PFSK-1 (cell line): ENCODE data around the gene LBH.

Source experiments
- POLR2AphosphoS5 ChIP-seq: IDR thresholded peaks from 2 replicates; pipeline ENCODE4 v1.6.1; 2012; ENCODE audit warnings: low read depth, mild to moderate bottlenecking, control low read depth, low read length, moderate library complexity
- REST ChIP-seq, 2 experiments: IDR thresholded peaks; 2 replicates each; pipeline versions ENCODE4 v1.6.1 to v1.8.0; 2011 to 2012; ENCODE audit warnings: low read depth in 2 of 2, low read length in 2 of 2, control low read depth in 1 of 2, inconsistent platforms in 1 of 2, mild to moderate bottlenecking in 1 of 2, moderate library complexity in 1 of 2; ENCODE audit not compliant: insufficient read depth in 1 of 2
- TAF1 ChIP-seq: IDR thresholded peaks from 2 replicates; pipeline ENCODE4 v1.6.1; 2012; ENCODE audit warnings: low read length, control low read depth, borderline replicate concordance; ENCODE audit not compliant: insufficient read depth

- no peak for TF ChIP-seq POLR2AphosphoS5
- TF ChIP-seq REST (IDR thresholded peaks at IDR 0.05; ENCODE audit: insufficient read depth in 1 of 2, low read depth in 2 of 2, low read length in 2 of 2) = no peak
- no peak for TF ChIP-seq TAF1
Measured at GRCh38 chr2:30191107-30191506, 40.2 kb upstream of the LBH start.
